Measurements from ENCODE around the gene DLX4. TPM values are rescaled to one million over a fixed set of nuclear protein-coding genes. Genes with fewer than 3 reads are reported as not detected.

The DLX4 gene
- total and polyA plus RNA-seq, 4 experiments from 2014 or later = 0.22 to 1.2 (median 0.52) TPM

DNA sequence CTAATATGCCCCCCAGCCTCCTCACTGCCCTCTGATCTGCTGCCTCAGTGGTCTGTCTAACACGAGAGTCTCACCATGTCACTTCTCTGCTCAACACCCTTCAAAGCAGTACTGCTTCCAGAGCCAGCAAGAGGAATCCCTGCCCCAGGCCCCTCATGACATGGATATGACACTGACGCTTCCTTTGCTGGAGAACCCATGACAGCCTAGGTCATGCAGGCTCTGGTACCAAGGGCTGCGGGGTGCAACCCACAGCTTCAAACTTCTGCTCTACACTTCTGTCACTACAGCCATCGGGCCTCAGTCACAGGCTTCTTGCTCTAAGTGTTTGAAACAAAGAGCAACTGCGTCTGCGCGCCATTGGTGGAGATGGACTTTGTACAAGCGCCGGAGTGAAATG is 32.6 kb upstream of the DLX4 start:
- no peak overlapping the region for H3K27ac ChIP-seq (ENCODE audit: low read depth, low read length)
- no peak overlapping the region for H3K4me3 ChIP-seq (ENCODE audit: low read length in 2 of 2)
- no peaks in the 10 kb centered on the region for H3K27me3 ChIP-seq (ENCODE audit: insufficient read depth, low read length)
- POLR2A ChIA-PET (ENCODE audit: partially characterized antibody) = no interaction called here
- Mint-ChIP-seq H3K27ac (no peak overlapping the region), H3K27me3 (peaks cover 18 to 25% of the 10 kb centered on the region in 2 donors), H3K4me1 (no peaks in the 10 kb centered on the region), H3K4me3 (no peak overlapping the region), H3K36me3 (no peaks in the 10 kb centered on the region), H3K9me3 (peaks cover 0 to 1% (median 0%) of the 10 kb centered on the region in 8 donors)
- H3K9me3 ChIP-seq (ENCODE audit: control insufficient read depth in 1 of 2, low read length in 2 of 2) = no peaks in the 10 kb centered on the region
- no peaks in the 10 kb centered on the region for H3K36me3 ChIP-seq (ENCODE audit: insufficient read depth, low read length)
- intact Hi-C loops (cut with micrococcal nuclease) = no loop called here
- CTCF ChIA-PET (ENCODE audit: partially characterized antibody) = no interaction called here
- H3K4me1 ChIP-seq (ENCODE audit: insufficient read depth, low read length) = no peaks in the 10 kb centered on the region
- no peak for DNase-seq

DNA sequence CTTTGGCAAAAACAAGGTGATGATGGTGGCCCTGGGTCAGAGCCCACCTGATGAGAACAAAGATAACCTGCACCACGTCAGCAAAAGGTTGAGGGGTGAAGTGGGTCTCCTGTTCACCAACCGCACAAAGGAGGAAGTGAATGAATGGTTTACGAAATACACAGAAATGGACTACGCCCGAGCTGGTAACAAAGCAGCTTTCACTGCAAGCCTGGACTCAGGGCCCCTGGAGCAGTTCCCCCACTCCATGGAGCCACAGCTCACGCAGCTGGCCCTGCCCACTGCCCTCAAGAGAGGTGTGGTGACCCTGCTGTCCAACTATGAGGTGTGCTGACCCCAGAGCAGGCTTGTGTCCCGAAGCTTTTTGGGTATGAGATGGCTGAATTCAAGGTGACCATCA is 29.7 kb upstream of the DLX4 start:
- Histone ChIP-seq H3K4me3 (ENCODE audit: low read length in 2 of 2) (no peak overlapping the region), H3K9me3 (ENCODE audit: control insufficient read depth in 1 of 2, low read length in 2 of 2) (no peaks in the 10 kb centered on the region), H3K27ac (ENCODE audit: low read depth, low read length) (no peak overlapping the region), H3K27me3 (ENCODE audit: insufficient read depth, low read length) (no peaks in the 10 kb centered on the region), H3K36me3 (ENCODE audit: insufficient read depth, low read length) (no peaks in the 10 kb centered on the region), H3K4me1 (ENCODE audit: insufficient read depth, low read length) (no peaks in the 10 kb centered on the region)
- DNase-seq = no peak
- intact Hi-C loops (cut with micrococcal nuclease) = no loop called here
- peaks cover 0 to 2% (median 0%) of the 10 kb centered on the region in 8 donors for H3K9me3 Mint-ChIP-seq
- CTCF ChIA-PET (ENCODE audit: partially characterized antibody) = interaction anchor here (1.1 kb wide), 1 partner anchor 13 kb away, joined by 3 read pairs; no protein-coding TSS in a partner anchor
- H3K27me3 Mint-ChIP-seq = peaks cover 19 to 35% of the 10 kb centered on the region in 2 donors
- H3K4me3 Mint-ChIP-seq = no peak overlapping the region
- POLR2A ChIA-PET (ENCODE audit: partially characterized antibody) = no interaction called here
- no peaks in the 10 kb centered on the region for H3K4me1 Mint-ChIP-seq
- no peaks in the 10 kb centered on the region for H3K36me3 Mint-ChIP-seq
- no peak overlapping the region for H3K27ac Mint-ChIP-seq

DNA sequence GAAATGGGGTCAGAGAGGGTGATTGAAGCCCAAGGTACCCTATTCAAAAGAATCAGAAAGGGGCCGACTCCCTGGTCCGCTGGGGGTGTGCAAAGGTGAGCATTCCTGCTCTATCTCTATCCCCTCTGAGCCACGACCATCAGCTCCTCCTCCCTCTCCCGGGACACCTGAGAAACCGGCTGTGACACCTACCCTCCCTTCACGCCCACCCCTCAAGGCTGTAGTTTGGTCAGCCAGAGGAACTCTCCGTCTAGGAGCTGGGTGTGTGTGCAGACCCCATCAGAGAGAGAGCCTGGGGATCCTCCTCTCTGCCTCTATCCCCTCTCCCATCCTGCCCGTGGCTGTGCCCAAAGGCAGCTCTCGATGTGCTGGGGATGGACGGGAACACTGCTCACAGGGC is 27.6 kb upstream of the DLX4 start:
- H3K27me3 Mint-ChIP-seq = peaks cover 21 to 31% of the 10 kb centered on the region in 2 donors
- no peaks in the 10 kb centered on the region for H3K27me3 ChIP-seq (ENCODE audit: insufficient read depth, low read length)
- ChIA-PET CTCF (ENCODE audit: partially characterized antibody) (interaction anchor here (0.9 to 1.9 kb wide), 4 partner anchors 11 to 61 kb away, joined by 3 to 5 read pairs (median 4); no protein-coding TSS in a partner anchor), POLR2A (ENCODE audit: partially characterized antibody) (no interaction called here)
- no peak overlapping the region for H3K27ac Mint-ChIP-seq
- H3K9me3 Mint-ChIP-seq = peaks cover 0 to 2% (median 0%) of the 10 kb centered on the region in 8 donors
- no peak overlapping the region for H3K27ac ChIP-seq (ENCODE audit: low read depth, low read length)
- no peaks in the 10 kb centered on the region for H3K4me1 ChIP-seq (ENCODE audit: insufficient read depth, low read length)
- no peak for DNase-seq
- no peaks in the 10 kb centered on the region for H3K4me1 Mint-ChIP-seq
- H3K36me3 Mint-ChIP-seq = no peaks in the 10 kb centered on the region
- intact Hi-C loops (cut with micrococcal nuclease) = no loop called here
- no peak overlapping the region for H3K4me3 ChIP-seq (ENCODE audit: low read length in 2 of 2)
- no peak overlapping the region for H3K4me3 Mint-ChIP-seq
- H3K36me3 ChIP-seq (ENCODE audit: insufficient read depth, low read length) = no peaks in the 10 kb centered on the region
- H3K9me3 ChIP-seq (ENCODE audit: control insufficient read depth in 1 of 2, low read length in 2 of 2) = no peaks in the 10 kb centered on the region

DNA sequence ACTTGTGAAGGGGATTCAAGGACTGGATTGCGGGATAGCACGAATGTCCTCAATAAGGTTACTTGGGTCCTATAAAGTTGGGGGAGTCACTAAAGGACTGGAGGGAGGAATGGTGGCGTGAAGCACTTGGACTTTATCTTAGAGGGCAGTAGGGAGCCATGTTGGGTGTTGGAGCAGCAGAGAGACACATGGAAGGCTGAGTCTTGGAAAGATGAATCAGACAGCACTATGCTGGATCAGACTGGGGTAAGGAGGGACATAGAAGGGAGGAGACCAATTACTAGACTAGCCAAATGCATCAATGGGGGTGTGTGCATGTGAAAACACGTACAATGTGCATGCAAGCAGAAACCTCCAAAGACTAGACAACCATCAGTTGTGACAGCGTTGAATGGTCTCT is 26.0 kb upstream of the DLX4 start:
- Histone ChIP-seq H3K9me3 (ENCODE audit: control insufficient read depth in 1 of 2, low read length in 2 of 2) (no peaks in the 10 kb centered on the region), H3K27me3 (ENCODE audit: insufficient read depth, low read length) (no peaks in the 10 kb centered on the region), H3K4me1 (ENCODE audit: insufficient read depth, low read length) (no peaks in the 10 kb centered on the region), H3K4me3 (ENCODE audit: low read length in 2 of 2) (no peak overlapping the region), H3K27ac (ENCODE audit: low read depth, low read length) (no peak overlapping the region), H3K36me3 (ENCODE audit: insufficient read depth, low read length) (no peaks in the 10 kb centered on the region)
- Mint-ChIP-seq H3K4me1 (no peaks in the 10 kb centered on the region), H3K4me3 (no peak overlapping the region), H3K9me3 (peaks cover 0 to 2% (median 0%) of the 10 kb centered on the region in 8 donors), H3K27ac (no peak overlapping the region), H3K27me3 (peaks cover 24 to 34% of the 10 kb centered on the region in 2 donors), H3K36me3 (no peaks in the 10 kb centered on the region)
- ChIA-PET CTCF (ENCODE audit: partially characterized antibody) (interaction anchor here (0.7 to 1.4 kb wide), 2 partner anchors 9 to 54 kb away, joined by 3 to 4 read pairs; no protein-coding TSS in a partner anchor), POLR2A (ENCODE audit: partially characterized antibody) (no interaction called here)
- DNase-seq = no peak
- intact Hi-C loops (cut with micrococcal nuclease) = no loop called here

DNA sequence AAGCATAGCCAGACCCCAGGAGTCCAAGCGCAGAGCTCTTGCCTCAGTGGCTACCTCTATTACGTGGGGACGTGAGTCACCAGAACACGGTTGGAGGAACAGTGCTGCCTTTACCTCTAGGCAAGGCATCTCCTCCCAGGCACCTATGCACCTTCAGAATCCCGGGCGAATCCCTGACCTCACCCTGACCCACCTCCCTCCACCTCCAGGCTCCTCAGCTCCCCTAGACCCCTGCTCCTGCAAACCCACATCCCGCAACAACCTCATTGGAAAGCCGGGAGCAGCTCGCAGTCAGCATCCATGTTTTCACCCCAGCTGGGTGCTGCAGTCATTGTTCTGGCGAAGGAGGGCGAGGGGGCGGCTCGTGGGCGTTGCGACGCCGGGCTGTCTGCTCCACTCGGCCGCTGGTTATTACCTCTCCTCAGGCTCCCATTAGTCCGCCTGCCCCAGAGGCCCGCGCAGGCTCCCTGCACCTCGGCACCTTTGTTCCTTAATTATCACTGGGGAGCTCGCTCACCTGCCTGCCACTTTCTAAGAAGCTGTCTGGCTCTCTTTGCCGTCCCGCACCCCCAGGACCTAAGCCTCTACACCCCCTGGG is 24.6 kb upstream of the DLX4 start:
- intact Hi-C loops (cut with micrococcal nuclease) = no loop called here
- Histone ChIP-seq H3K4me3 (ENCODE audit: low read length in 2 of 2) (no peak overlapping the region), H3K4me1 (ENCODE audit: insufficient read depth, low read length) (no peaks in the 10 kb centered on the region), H3K27me3 (ENCODE audit: insufficient read depth, low read length) (no peaks in the 10 kb centered on the region), H3K36me3 (ENCODE audit: insufficient read depth, low read length) (no peaks in the 10 kb centered on the region), H3K27ac (ENCODE audit: low read depth, low read length) (no peak overlapping the region), H3K9me3 (ENCODE audit: control insufficient read depth in 1 of 2, low read length in 2 of 2) (no peaks in the 10 kb centered on the region)
- Mint-ChIP-seq H3K4me3 (no peak overlapping the region), H3K27ac (no peak overlapping the region), H3K27me3 (peaks cover 20 to 32% of the 10 kb centered on the region in 2 donors), H3K4me1 (no peaks in the 10 kb centered on the region), H3K36me3 (no peaks in the 10 kb centered on the region), H3K9me3 (peaks cover 0 to 2% (median 0%) of the 10 kb centered on the region in 8 donors)
- ChIA-PET POLR2A (ENCODE audit: partially characterized antibody) (no interaction called here), CTCF (ENCODE audit: partially characterized antibody) (interaction anchor here (1.0 kb wide), 1 partner anchor 11 kb away, joined by 3 read pairs; no protein-coding TSS in a partner anchor)
- no peak for DNase-seq

GRCh38 chr17:49946208-49946607 is 22.8 kb upstream of the DLX4 start:
- no peaks in the 10 kb centered on the region for H3K36me3 Mint-ChIP-seq
- H3K4me1 Mint-ChIP-seq = no peaks in the 10 kb centered on the region
- CTCF ChIA-PET (ENCODE audit: partially characterized antibody) = interaction anchor here (1.2 kb wide), 1 partner anchor 50 kb away, joined by 4 read pairs; no protein-coding TSS in a partner anchor
- H3K27me3 ChIP-seq (ENCODE audit: insufficient read depth, low read length) = no peaks in the 10 kb centered on the region
- H3K27ac Mint-ChIP-seq = no peak overlapping the region
- no peaks in the 10 kb centered on the region for H3K4me1 ChIP-seq (ENCODE audit: insufficient read depth, low read length)
- H3K9me3 Mint-ChIP-seq = peaks cover 0 to 2% (median 0%) of the 10 kb centered on the region in 8 donors
- H3K36me3 ChIP-seq (ENCODE audit: insufficient read depth, low read length) = no peaks in the 10 kb centered on the region
- H3K27me3 Mint-ChIP-seq = peaks cover 30 to 43% of the 10 kb centered on the region in 2 donors
- H3K27ac ChIP-seq (ENCODE audit: low read depth, low read length) = no peak overlapping the region
- POLR2A ChIA-PET (ENCODE audit: partially characterized antibody) = no interaction called here
- H3K4me3 Mint-ChIP-seq = no peak overlapping the region
- intact Hi-C loops (cut with micrococcal nuclease) = no loop called here
- no peak overlapping the region for H3K4me3 ChIP-seq (ENCODE audit: low read length in 2 of 2)
- no peak for DNase-seq
- H3K9me3 ChIP-seq (ENCODE audit: control insufficient read depth in 1 of 2, low read length in 2 of 2) = no peaks in the 10 kb centered on the region

GRCh38 chr17:49946964-49947584 is 21.9 kb upstream of the DLX4 start:
- Mint-ChIP-seq H3K4me1 (no peaks in the 10 kb centered on the region), H3K4me3 (no peak overlapping the region), H3K27ac (no peak overlapping the region), H3K36me3 (no peaks in the 10 kb centered on the region), H3K27me3 (peaks cover 31 to 43% of the 10 kb centered on the region in 2 donors), H3K9me3 (no peaks in the 10 kb centered on the region)
- H3K36me3 ChIP-seq (ENCODE audit: insufficient read depth, low read length) = no peaks in the 10 kb centered on the region
- ChIA-PET POLR2A (ENCODE audit: partially characterized antibody) (no interaction called here), CTCF (ENCODE audit: partially characterized antibody) (interaction anchor here (1.2 to 1.7 kb wide), 2 partner anchors 49 kb away, joined by 4 read pairs; no protein-coding TSS in a partner anchor)
- no peak overlapping the region for H3K4me3 ChIP-seq (ENCODE audit: low read length in 2 of 2)
- H3K9me3 ChIP-seq (ENCODE audit: control insufficient read depth in 1 of 2, low read length in 2 of 2) = no peaks in the 10 kb centered on the region
- peaks cover 6% of the 10 kb centered on the region for H3K27me3 ChIP-seq (ENCODE audit: insufficient read depth, low read length)
- H3K27ac ChIP-seq (ENCODE audit: low read depth, low read length) = no peak overlapping the region
- intact Hi-C loops (cut with micrococcal nuclease) = no loop called here
- DNase-seq = no peak
- H3K4me1 ChIP-seq (ENCODE audit: insufficient read depth, low read length) = no peaks in the 10 kb centered on the region
